Measurements from ENCODE around the gene ADAM17. TPM values are rescaled to one million over a fixed set of nuclear protein-coding genes. Genes with fewer than 3 reads are reported as not detected.

Gene ADAM17
- total RNA-seq, 2 donors from 2014 or later, result 49.1 to 50.4 TPM

- H3K9me3 Mint-ChIP-seq, result no peaks in the 10 kb centered on the region
- H3K27ac Mint-ChIP-seq, result no peak overlapping the region
- no peaks in the 10 kb centered on the region for H3K4me1 Mint-ChIP-seq
- H3K36me3 ChIP-seq (ENCODE audit: control insufficient read depth, insufficient read depth, low read length), result peaks cover 69% of the 10 kb centered on the region
- no peak overlapping the region for H3K4me3 ChIP-seq (ENCODE audit: low read length)
- DNase-seq, result no peak
- TF ChIP-seq CTCF (conservative IDR thresholded peaks at IDR 0.05), result no peak
- H3K4me3 Mint-ChIP-seq, result no peak overlapping the region
- no peaks in the 10 kb centered on the region for H3K27me3 ChIP-seq (ENCODE audit: control insufficient read depth, insufficient read depth, low read length, poor library complexity, severe bottlenecking)
- WGBS, 2 experiments (ENCODE audit: insufficient coverage in 1 of 2, insufficient read length in 1 of 2), result 80 to 82% methylated on average over 6 to 7 of the region's 7 CpGs
- H3K9ac ChIP-seq (ENCODE audit: extremely low read depth, low read length, poor library complexity, severe bottlenecking), result no peak overlapping the region
- H3K4me1 ChIP-seq (ENCODE audit: control insufficient read depth, insufficient read depth, low read length), result no peaks in the 10 kb centered on the region
- H3K27ac ChIP-seq (ENCODE audit: low read depth, low read length), result no peak overlapping the region
- H3K27me3 Mint-ChIP-seq (ENCODE audit: insufficient read depth), result no peaks in the 10 kb centered on the region
- H3K9me3 ChIP-seq (ENCODE audit: control insufficient read depth, low read length), result no peaks in the 10 kb centered on the region
- H3K36me3 Mint-ChIP-seq (ENCODE audit: low read depth), result peaks cover 75% of the 10 kb centered on the region
Observed at GRCh38 chr2:9445089-9445488, 110.5 kb downstream of the ADAM17 start.

GRCh38 chr2:9443526-9443925 is 112.1 kb downstream of the ADAM17 start:
- H3K36me3 Mint-ChIP-seq (ENCODE audit: low read depth), result peaks cover 77% of the 10 kb centered on the region
- H3K9me3 Mint-ChIP-seq, result no peaks in the 10 kb centered on the region
- no peaks in the 10 kb centered on the region for H3K9me3 ChIP-seq (ENCODE audit: control insufficient read depth, low read length)
- no peaks in the 10 kb centered on the region for H3K4me1 Mint-ChIP-seq
- H3K27ac Mint-ChIP-seq, result no peak overlapping the region
- peaks cover 82% of the 10 kb centered on the region for H3K36me3 ChIP-seq (ENCODE audit: control insufficient read depth, insufficient read depth, low read length)
- H3K27me3 Mint-ChIP-seq (ENCODE audit: insufficient read depth), result no peaks in the 10 kb centered on the region
- 95 to 100% methylated on average over 5 of the region's 5 CpGs for WGBS, 2 experiments (ENCODE audit: insufficient coverage in 1 of 2, insufficient read length in 1 of 2)
- no peak overlapping the region for H3K9ac ChIP-seq (ENCODE audit: extremely low read depth, low read length, poor library complexity, severe bottlenecking)
- no peaks in the 10 kb centered on the region for H3K27me3 ChIP-seq (ENCODE audit: control insufficient read depth, insufficient read depth, low read length, poor library complexity, severe bottlenecking)
- no peak for DNase-seq
- H3K4me1 ChIP-seq (ENCODE audit: control insufficient read depth, insufficient read depth, low read length), result no peaks in the 10 kb centered on the region
- no peak overlapping the region for H3K4me3 Mint-ChIP-seq
- no peak overlapping the region for H3K4me3 ChIP-seq (ENCODE audit: low read length)
- no peak overlapping the region for H3K27ac ChIP-seq (ENCODE audit: low read depth, low read length)
- TF ChIP-seq CTCF (conservative IDR thresholded peaks at IDR 0.05), result no peak

GRCh38 chr2:9441556-9441955 is 114.1 kb downstream of the ADAM17 start:
- peaks cover 76% of the 10 kb centered on the region for H3K36me3 Mint-ChIP-seq (ENCODE audit: low read depth)
- 65 to 100% methylated on average over 1 to 3 of the region's 3 CpGs for WGBS, 2 experiments (ENCODE audit: insufficient coverage in 1 of 2, insufficient read length in 1 of 2)
- Histone ChIP-seq H3K27ac (ENCODE audit: low read depth, low read length) (no peak overlapping the region), H3K9ac (ENCODE audit: extremely low read depth, low read length, poor library complexity, severe bottlenecking) (no peak overlapping the region), H3K27me3 (ENCODE audit: control insufficient read depth, insufficient read depth, low read length, poor library complexity, severe bottlenecking) (no peaks in the 10 kb centered on the region), H3K4me1 (ENCODE audit: control insufficient read depth, insufficient read depth, low read length) (no peaks in the 10 kb centered on the region), H3K4me3 (ENCODE audit: low read length) (no peak overlapping the region), H3K36me3 (ENCODE audit: control insufficient read depth, insufficient read depth, low read length) (peaks cover 82% of the 10 kb centered on the region), H3K9me3 (ENCODE audit: control insufficient read depth, low read length) (no peaks in the 10 kb centered on the region)
- no peaks in the 10 kb centered on the region for H3K4me1 Mint-ChIP-seq
- H3K27ac Mint-ChIP-seq, result no peak overlapping the region
- H3K27me3 Mint-ChIP-seq (ENCODE audit: insufficient read depth), result no peaks in the 10 kb centered on the region
- no peak for DNase-seq
- no peak for TF ChIP-seq CTCF (conservative IDR thresholded peaks at IDR 0.05)
- no peak overlapping the region for H3K4me3 Mint-ChIP-seq
- H3K9me3 Mint-ChIP-seq, result no peaks in the 10 kb centered on the region

Data from endodermal cell (in vitro differentiated cells).